ENCODE measurements around the gene HBS1L. TPM values are rescaled to one million over a fixed set of nuclear protein-coding genes. Genes with fewer than 3 reads are reported as not detected.

Gene HBS1L
- total and polyA plus RNA-seq, 11 donors, result 23.6 to 101 (median 81.3) TPM

DNA sequence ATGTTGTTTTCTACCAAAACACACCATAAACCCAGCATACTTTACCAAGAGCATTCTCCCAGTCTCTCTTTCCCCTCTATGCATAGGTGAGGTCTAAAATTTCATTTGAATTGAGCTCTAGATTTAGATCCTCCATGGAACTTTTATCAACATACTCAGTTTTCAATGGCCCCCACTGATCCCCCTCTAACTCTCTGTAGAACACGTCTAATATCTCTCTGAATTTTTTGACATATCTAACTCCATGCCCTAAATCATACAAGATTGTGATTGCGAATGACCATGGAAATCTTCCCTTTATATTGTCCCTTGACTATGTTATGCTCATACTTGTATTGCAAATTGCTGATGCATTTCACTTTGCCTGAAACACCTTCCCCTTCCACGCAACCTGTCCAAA, 38.1 kb upstream of the HBS1L start:
- intact Hi-C loops (cut with DNase I), result no loop called here
- TF ChIP-seq, protein P1, sequence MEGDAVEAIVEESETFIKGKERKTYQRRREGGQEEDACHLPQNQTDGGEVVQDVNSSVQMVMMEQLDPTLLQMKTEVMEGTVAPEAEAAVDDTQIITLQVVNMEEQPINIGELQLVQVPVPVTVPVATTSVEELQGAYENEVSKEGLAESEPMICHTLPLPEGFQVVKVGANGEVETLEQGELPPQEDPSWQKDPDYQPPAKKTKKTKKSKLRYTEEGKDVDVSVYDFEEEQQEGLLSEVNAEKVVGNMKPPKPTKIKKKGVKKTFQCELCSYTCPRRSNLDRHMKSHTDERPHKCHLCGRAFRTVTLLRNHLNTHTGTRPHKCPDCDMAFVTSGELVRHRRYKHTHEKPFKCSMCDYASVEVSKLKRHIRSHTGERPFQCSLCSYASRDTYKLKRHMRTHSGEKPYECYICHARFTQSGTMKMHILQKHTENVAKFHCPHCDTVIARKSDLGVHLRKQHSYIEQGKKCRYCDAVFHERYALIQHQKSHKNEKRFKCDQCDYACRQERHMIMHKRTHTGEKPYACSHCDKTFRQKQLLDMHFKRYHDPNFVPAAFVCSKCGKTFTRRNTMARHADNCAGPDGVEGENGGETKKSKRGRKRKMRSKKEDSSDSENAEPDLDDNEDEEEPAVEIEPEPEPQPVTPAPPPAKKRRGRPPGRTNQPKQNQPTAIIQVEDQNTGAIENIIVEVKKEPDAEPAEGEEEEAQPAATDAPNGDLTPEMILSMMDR (IDR thresholded peaks at IDR 0.05), result no peak
- TF ChIP-seq POLR2A (IDR thresholded peaks at IDR 0.05), result no peak
- no peak overlapping the region for H3K27ac ChIP-seq
- no peaks in the 10 kb centered on the region for H3K9me3 ChIP-seq
- H3K36me3 ChIP-seq, result no peaks in the 10 kb centered on the region
- H3K4me1 ChIP-seq, result peaks cover 0 to 12% (median 0%) of the 10 kb centered on the region in 12 donors
- WGBS, 4 donors, result 89 to 92% (median 91%) methylated on average over 3 of the region's 3 CpGs
- ATAC-seq, result no peak
- DNase-seq, result no peak
- H3K4me3 ChIP-seq, result no peak overlapping the region
- no peaks in the 10 kb centered on the region for H3K27me3 ChIP-seq

DNA sequence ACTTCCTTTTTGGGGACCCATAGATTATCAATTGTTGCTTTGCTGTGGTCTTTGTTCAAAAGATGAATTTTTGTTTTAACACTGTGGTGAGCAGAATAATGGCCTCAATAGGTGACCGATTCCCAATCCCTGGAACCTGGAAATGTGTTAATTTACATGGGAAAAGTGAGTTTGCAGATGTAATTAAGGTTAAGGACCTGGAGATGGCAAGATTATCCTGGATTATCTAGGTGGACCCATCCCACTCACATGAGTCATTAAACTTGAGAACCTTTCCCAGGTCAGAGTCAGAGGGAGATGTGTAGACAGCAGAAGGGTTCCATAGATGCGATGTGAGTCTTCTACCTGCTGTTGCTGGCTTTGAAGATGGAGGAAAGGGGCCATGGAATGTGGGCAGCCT, 36.2 kb upstream of the HBS1L start:
- WGBS, 4 donors, result 83 to 92% (median 89%) methylated on average over 2 of the region's 2 CpGs
- Histone ChIP-seq H3K27me3 (peaks cover 0 to 3% (median 0%) of the 10 kb centered on the region in 9 donors), H3K27ac (no peak overlapping the region), H3K4me1 (peaks cover 0 to 16% (median 0%) of the 10 kb centered on the region in 12 donors), H3K4me3 (no peak overlapping the region), H3K9me3 (no peaks in the 10 kb centered on the region), H3K36me3 (no peaks in the 10 kb centered on the region)
- intact Hi-C loops (cut with DNase I), result no loop called here
- ATAC-seq (no peak), DNase-seq (no peak)
- TF ChIP-seq POLR2A (IDR thresholded peaks at IDR 0.05), result no peak
- TF ChIP-seq, protein P1 (IDR thresholded peaks at IDR 0.05), result no peak

DNA sequence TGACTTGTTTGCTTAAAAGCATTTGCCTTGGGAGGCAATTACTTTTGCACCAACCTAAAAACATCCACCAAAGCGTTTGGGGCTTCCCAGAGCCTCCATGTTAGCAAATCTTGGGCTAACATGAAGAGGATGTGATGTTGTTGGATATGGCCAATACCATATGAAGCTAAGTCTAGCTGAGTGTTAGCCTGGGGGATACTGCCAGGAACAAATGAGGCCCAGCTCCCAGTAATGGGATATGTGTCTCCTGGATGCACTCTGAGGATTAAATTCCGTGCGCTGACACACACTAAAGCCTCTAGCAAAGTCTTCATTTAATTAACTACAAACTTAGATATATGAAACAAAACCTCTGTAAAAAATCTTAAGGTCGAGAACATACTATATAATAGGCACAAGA, 35.3 kb upstream of the HBS1L start:
- H3K4me3 ChIP-seq, result no peak overlapping the region
- intact Hi-C loops (cut with DNase I), result no loop called here
- 84 to 90% (median 88%) methylated on average over 4 of the region's 4 CpGs for WGBS, 4 donors
- no peak for ATAC-seq
- H3K4me1 ChIP-seq, result peaks cover 0 to 16% (median 0%) of the 10 kb centered on the region in 12 donors
- H3K9me3 ChIP-seq, result no peaks in the 10 kb centered on the region
- peaks cover 0 to 7% (median 0%) of the 10 kb centered on the region in 9 donors for H3K27me3 ChIP-seq
- TF ChIP-seq POLR2A (IDR thresholded peaks at IDR 0.05), result no peak
- TF ChIP-seq, protein P1 (IDR thresholded peaks at IDR 0.05), result no peak
- DNase-seq, result no peak
- no peak overlapping the region for H3K27ac ChIP-seq
- H3K36me3 ChIP-seq, result no peaks in the 10 kb centered on the region

DNA sequence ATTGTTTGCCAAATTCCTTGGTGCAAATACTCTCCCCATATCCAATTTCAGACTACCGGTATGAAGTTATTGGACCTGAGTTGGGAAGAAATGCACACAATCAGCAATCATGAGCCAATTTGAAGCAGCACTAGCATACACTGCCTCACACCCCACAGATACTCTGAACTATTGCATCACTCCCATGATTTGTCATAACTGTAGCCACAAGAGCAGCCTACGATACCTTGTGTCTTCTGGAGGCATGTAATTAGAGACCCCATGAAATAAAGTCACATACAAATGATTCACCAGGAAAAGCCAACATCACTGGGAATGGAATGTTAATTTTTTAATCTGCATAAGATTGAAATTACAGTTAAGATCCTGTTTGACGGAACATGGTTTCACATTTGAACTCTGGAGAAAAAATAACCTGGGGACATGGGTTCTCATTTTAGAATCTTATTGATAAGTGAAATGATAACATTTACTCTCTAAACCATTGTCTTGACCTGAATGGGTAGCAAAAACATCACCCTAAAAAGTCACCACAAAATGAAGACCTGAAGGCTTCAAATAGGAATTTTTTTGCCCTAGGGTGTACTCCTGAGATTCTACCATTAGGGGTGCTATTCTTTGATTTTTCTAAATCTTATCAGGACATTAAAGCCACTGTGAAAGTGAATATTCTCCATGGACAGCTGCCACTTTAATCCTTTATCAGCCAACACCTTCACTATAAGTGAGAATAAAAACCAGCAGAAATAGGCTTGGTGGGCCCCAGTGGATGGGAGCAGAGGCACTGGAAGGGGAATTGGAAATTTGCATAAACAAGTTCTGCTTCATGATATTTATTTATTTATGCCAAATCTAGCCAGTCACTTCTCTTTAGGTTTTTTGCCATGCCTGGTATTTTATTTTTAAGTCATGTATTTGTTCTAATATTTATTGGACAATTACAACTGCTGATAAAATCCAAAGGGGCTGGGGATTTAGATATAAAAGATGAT, 34.5 kb upstream of the HBS1L start:
- no peak for ATAC-seq
- Histone ChIP-seq H3K27ac (no peak overlapping the region), H3K27me3 (peaks cover 0 to 7% (median 0%) of the 10 kb centered on the region in 9 donors), H3K36me3 (no peaks in the 10 kb centered on the region), H3K4me1 (peaks cover 0 to 16% (median 0%) of the 10 kb centered on the region in 12 donors), H3K9me3 (no peaks in the 10 kb centered on the region), H3K4me3 (peak overlapping the region in 1 of 12 donors; percentile 44)
- intact Hi-C loops (cut with DNase I), result no loop called here
- WGBS, 4 donors, result 85 to 88% (median 86%) methylated on average over 3 of the region's 3 CpGs
- no peak for TF ChIP-seq POLR2A (IDR thresholded peaks at IDR 0.05)
- TF ChIP-seq, protein P1 (IDR thresholded peaks at IDR 0.05), result peak in 6 of 12 donors; percentile 9 to 38 (median 22)
- DNase-seq, result no peak
